Neural cell (in vitro differentiated cells): ENCODE measurements around the gene PRSS33.

Experiments used
- EP300 ChIP-seq: fragments of 450-650 bp; conservative IDR thresholded peaks from 2 replicates; pipeline ENCODE4 v1.6.1; 2014; ENCODE audit warnings: antibody characterized with exemption, mild to moderate bottlenecking, moderate library complexity; ENCODE audit not compliant: poor library complexity, severe bottlenecking
- EZH2 ChIP-seq: fragments of 200-600, 300-800 bp; shearing (Covaris generic), sonication (generic); IDR thresholded peaks from 2 replicates; pipeline ENCODE4 v1.6.1; 2014; ENCODE audit warnings: antibody characterized with exemption, low read length, borderline replicate concordance, mild to moderate bottlenecking; ENCODE audit not compliant: insufficient read depth, poor library complexity, severe bottlenecking
- MXI1 ChIP-seq: fragments of 450-650 bp; conservative IDR thresholded peaks from 2 replicates; pipeline ENCODE4 v1.6.1; 2014; ENCODE audit warnings: antibody characterized with exemption, mild to moderate bottlenecking; ENCODE audit not compliant: poor library complexity, severe bottlenecking
- POLR2AphosphoS5 ChIP-seq: IDR thresholded peaks from 2 replicates; pipeline ENCODE4 v1.6.1; 2012
- RAD21 ChIP-seq: fragments of 450-650 bp; conservative IDR thresholded peaks from 2 replicates; pipeline ENCODE4 v1.6.1; 2014; ENCODE audit warnings: antibody characterized with exemption, mild to moderate bottlenecking, moderate library complexity
- REST ChIP-seq: IDR thresholded peaks from 2 replicates; pipeline ENCODE4 v1.6.1; 2012; ENCODE audit warnings: borderline replicate concordance
- SMC3 ChIP-seq: fragments of 450-650 bp; conservative IDR thresholded peaks from 2 replicates; pipeline ENCODE4 v1.6.1; 2014; ENCODE audit warnings: antibody characterized with exemption, mild to moderate bottlenecking, moderate library complexity; ENCODE audit not compliant: poor library complexity
- TAF1 ChIP-seq: IDR thresholded peaks from 2 replicates; pipeline ENCODE4 v1.6.1; 2012; ENCODE audit warnings: low read depth
- TF ChIP-seq, protein P1 (sequence below): fragments of 450-650 bp; IDR thresholded peaks from 2 replicates; pipeline ENCODE4 v1.5.1; 2014; ENCODE audit warnings: antibody characterized with exemption, mild to moderate bottlenecking, moderate library complexity; ENCODE audit not compliant: poor library complexity, severe bottlenecking

DNA sequence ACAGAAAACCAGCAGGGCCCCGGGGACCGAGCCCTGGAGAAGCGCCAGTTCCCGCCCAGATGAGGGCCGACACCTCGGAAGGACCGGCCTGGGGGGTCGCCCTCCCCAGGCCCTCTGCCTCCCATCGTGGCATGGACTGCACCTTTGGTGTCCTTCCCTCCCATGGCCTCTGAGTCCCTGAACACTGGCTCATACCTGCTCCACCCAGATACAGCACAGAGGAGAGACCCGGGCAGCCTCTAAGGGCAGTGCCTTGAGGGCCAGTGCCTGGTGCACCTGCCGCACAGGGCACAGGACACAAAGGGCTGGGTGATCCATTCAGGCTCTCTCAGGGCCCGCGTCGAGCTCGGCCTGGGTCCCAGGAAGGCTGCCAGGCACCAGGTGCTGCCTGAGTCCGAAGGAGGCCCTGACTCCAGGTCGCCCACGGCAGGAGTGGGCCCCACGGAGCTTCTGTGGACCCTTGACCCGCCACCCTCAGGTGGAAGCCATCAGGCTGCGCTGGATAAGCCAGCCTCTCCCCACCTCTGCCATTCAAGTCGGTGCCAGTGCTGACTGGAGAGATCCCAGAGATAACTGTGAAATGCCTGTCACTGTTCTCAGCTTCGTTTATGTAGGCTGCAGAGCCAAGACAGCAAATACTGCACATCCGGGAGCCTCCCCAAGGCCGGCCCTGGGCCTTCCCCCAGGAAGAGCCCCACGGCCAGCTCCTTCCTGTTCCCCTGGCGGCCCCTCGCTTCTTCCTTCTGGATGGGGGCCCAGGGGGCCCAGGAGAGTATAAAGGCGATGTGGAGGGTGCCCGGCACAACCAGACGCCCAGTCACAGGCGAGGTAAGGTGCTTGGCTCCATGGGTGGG, 42.4 kb upstream of the PRSS33 start, which contains the start of gene ZG16B:
- no peak for TF ChIP-seq EZH2
- TF ChIP-seq, protein P1, sequence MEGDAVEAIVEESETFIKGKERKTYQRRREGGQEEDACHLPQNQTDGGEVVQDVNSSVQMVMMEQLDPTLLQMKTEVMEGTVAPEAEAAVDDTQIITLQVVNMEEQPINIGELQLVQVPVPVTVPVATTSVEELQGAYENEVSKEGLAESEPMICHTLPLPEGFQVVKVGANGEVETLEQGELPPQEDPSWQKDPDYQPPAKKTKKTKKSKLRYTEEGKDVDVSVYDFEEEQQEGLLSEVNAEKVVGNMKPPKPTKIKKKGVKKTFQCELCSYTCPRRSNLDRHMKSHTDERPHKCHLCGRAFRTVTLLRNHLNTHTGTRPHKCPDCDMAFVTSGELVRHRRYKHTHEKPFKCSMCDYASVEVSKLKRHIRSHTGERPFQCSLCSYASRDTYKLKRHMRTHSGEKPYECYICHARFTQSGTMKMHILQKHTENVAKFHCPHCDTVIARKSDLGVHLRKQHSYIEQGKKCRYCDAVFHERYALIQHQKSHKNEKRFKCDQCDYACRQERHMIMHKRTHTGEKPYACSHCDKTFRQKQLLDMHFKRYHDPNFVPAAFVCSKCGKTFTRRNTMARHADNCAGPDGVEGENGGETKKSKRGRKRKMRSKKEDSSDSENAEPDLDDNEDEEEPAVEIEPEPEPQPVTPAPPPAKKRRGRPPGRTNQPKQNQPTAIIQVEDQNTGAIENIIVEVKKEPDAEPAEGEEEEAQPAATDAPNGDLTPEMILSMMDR: no peak
- TF ChIP-seq REST: no peak
- no peak for TF ChIP-seq POLR2AphosphoS5
- no peak for TF ChIP-seq TAF1
- no peak for TF ChIP-seq EP300
- TF ChIP-seq RAD21: no peak
- TF ChIP-seq SMC3: no peak
- no peak for TF ChIP-seq MXI1
